ENCODE results near the gene BCR.
A peak's percentile ranks its signal among the peaks of the same experiment; 100 is the strongest.

The BCR gene

GRCh38 chr22:23232094-23232905, 52.0 kb downstream of the BCR start:
- DNase-seq, result no peak

GRCh38 chr22:23233084-23233531, 52.8 kb downstream of the BCR start:
- DNase-seq, result no peak

GRCh38 chr22:23233752-23234408, 53.6 kb downstream of the BCR start:
- DNase-seq, result no peak

GRCh38 chr22:23234409-23235161, 54.3 kb downstream of the BCR start:
- DNase-seq, result no peak

GRCh38 chr22:23235425-23235824, 55.1 kb downstream of the BCR start:
- DNase-seq, result no peak

GRCh38 chr22:23236026-23236425, 55.7 kb downstream of the BCR start:
- DNase-seq, result no peak

- no peak for DNase-seq
These were observed 56.3 kb downstream of the BCR start for GRCh38 chr22:23236440-23237184.

- DNase-seq, result peak; percentile 99 to 100
These were observed 57.0 kb downstream of the BCR start for GRCh38 chr22:23237201-23237798.

- no peak for DNase-seq
These were observed 57.5 kb downstream of the BCR start for GRCh38 chr22:23237841-23238240.

GRCh38 chr22:23238707-23239106, 58.4 kb downstream of the BCR start:
- no peak for DNase-seq

- no peak for DNase-seq
These were observed 59.1 kb downstream of the BCR start for GRCh38 chr22:23239429-23239828.

- peak in 1 of 2 experiments; percentile 12 for DNase-seq
These were observed 60.5 kb downstream of the BCR start for GRCh38 chr22:23240639-23241389.

GRCh38 chr22:23241562-23242472, 61.5 kb downstream of the BCR start:
- no peak for DNase-seq

- no peak for DNase-seq
These were observed 62.2 kb downstream of the BCR start for GRCh38 chr22:23242473-23243001.

GRCh38 chr22:23243006-23243573, 62.8 kb downstream of the BCR start:
- DNase-seq, result no peak

- no peak for DNase-seq
These were observed 63.8 kb downstream of the BCR start for GRCh38 chr22:23243859-23244689.

- DNase-seq, result no peak
These were observed 64.4 kb downstream of the BCR start for GRCh38 chr22:23244690-23245044.

GRCh38 chr22:23245045-23245798, 64.9 kb downstream of the BCR start:
- no peak for DNase-seq

Data from NCI-H524 (cell line).